Measurements from ENCODE around the gene NFIA.

- TF ChIP-seq BCL6 (CRISPR knock-in tag; IDR thresholded peaks at IDR 0.05), result no peak
- no peak for TF ChIP-seq FOXP4 (CRISPR knock-in tag; IDR thresholded peaks at IDR 0.05)
- TF ChIP-seq ZNF724P (CRISPR knock-in tag; IDR thresholded peaks at IDR 0.05; ENCODE audit: borderline replicate concordance), result no peak
- TF ChIP-seq ATF4 (CRISPR knock-in tag; IDR thresholded peaks at IDR 0.05), result no peak
- TF ChIP-seq POLR2A (IDR thresholded peaks at IDR 0.05; ENCODE audit: insufficient read depth in 1 of 2, low read depth in 2 of 2, low read length in 2 of 2), result no peak
- no peak for TF ChIP-seq ZNF672 (CRISPR knock-in tag; IDR thresholded peaks at IDR 0.05)
- TF ChIP-seq IKZF1 (IDR thresholded peaks at IDR 0.05), result no peak
- TF ChIP-seq ZNF382 (CRISPR knock-in tag; IDR thresholded peaks at IDR 0.05; ENCODE audit: borderline replicate concordance), result no peak
- TF ChIP-seq MAFF (IDR thresholded peaks at IDR 0.05; ENCODE audit: low read depth, low read length), result no peak
- no peak for TF ChIP-seq ZFAT (CRISPR knock-in tag; conservative IDR thresholded peaks at IDR 0.05)
- no peak for TF ChIP-seq CTCF (CRISPR knock-in tag; IDR thresholded peaks at IDR 0.05)
These were observed 231.6 kb downstream of the NFIA start for GRCh38 chr1:61313906-61314422.
